ENCODE results near the gene PRDM1.

Gene PRDM1

DNA sequence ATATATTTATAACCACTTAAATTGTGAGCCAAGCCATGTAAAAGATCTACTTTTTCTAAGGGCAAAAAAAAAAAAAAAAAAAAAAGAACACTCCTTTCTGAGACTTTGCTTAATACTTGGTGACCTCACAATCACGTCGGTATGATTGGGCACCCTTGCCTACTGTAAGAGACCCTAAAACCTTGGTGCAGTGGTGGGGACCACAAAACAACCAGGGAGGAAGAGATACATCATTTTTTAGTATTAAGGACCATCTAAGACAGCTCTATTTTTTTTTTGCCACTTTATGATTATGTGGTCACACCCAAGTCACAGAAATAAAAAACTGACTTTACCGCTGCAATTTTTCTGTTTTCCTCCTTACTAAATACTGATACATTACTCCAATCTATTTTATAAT, 22.9 kb downstream of the PRDM1 start:
- no peaks in the 10 kb centered on the region for H4K20me1 ChIP-seq (ENCODE audit: insufficient read depth, low read length)

DNA sequence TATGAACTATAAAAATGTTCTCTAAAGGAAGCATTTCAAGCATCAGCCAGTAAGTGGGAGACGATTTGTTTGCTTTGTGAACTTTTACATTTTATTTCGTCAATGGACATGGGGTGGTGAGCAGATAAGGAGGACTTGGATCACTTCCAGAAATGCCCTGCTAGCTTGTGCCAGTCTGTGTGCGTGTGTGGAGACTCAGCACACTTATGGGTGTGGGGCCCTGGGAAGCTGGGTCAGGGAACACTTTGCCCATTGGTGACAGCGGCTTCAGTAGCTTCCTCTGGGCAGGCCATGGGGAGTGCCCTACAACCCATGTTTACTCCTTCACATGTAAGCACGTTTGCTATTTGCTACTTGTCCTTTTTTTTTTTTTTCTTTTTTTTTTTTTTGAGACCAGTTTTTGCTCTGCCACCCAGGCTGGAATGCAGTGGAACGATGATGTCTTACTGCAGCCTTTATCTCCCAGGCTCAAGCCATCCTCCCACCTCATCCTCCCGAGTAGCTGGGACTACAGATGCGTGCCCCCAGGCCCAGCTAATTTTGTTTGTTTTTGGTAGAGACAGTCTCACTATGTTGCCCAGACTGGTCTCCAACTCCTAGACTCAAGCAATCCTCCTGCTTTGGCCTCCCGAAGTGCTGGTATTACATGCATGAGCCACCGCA, 24.2 kb downstream of the PRDM1 start:
- DNase-seq (no peak), ATAC-seq (ENCODE audit: insufficient read depth, low read depth) (no peak)
- Histone ChIP-seq H3K4me2 (ENCODE audit: insufficient read depth, low read length) (no peak overlapping the region), H2AFZ (ENCODE audit: low read depth, low read length) (no peak overlapping the region), H3K27ac (ENCODE audit: low read length) (no peak overlapping the region), H3K36me3 (ENCODE audit: insufficient read depth, low read length) (peaks cover 21% of the 10 kb centered on the region), H3K9ac (ENCODE audit: low read depth, low read length) (no peak overlapping the region), H3K79me2 (ENCODE audit: insufficient read depth, low read length) (no peaks in the 10 kb centered on the region), H3K4me1 (ENCODE audit: insufficient read depth, low read length) (peaks cover 9% of the 10 kb centered on the region), H3K4me3 (ENCODE audit: low read depth in 1 of 2, low read length in 2 of 2) (no peak overlapping the region), H3K27me3 (ENCODE audit: insufficient read depth, low read length, poor library complexity) (no peaks in the 10 kb centered on the region), H3K9me3 (ENCODE audit: insufficient read depth, low read length, severe bottlenecking) (no peaks in the 10 kb centered on the region), H4K20me1 (ENCODE audit: insufficient read depth, low read length) (no peaks in the 10 kb centered on the region)
- TF ChIP-seq, protein P1, sequence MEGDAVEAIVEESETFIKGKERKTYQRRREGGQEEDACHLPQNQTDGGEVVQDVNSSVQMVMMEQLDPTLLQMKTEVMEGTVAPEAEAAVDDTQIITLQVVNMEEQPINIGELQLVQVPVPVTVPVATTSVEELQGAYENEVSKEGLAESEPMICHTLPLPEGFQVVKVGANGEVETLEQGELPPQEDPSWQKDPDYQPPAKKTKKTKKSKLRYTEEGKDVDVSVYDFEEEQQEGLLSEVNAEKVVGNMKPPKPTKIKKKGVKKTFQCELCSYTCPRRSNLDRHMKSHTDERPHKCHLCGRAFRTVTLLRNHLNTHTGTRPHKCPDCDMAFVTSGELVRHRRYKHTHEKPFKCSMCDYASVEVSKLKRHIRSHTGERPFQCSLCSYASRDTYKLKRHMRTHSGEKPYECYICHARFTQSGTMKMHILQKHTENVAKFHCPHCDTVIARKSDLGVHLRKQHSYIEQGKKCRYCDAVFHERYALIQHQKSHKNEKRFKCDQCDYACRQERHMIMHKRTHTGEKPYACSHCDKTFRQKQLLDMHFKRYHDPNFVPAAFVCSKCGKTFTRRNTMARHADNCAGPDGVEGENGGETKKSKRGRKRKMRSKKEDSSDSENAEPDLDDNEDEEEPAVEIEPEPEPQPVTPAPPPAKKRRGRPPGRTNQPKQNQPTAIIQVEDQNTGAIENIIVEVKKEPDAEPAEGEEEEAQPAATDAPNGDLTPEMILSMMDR (IDR thresholded peaks at IDR 0.05; ENCODE audit: borderline replicate concordance, extremely low read depth, low read length, poor library complexity, severe bottlenecking): no peak
- no peak for TF ChIP-seq EZH2 (IDR thresholded peaks at IDR 0.05; ENCODE audit: borderline replicate concordance, low read depth, low read length, severe bottlenecking)

More for the DNA sequence above, 22.9 kb downstream of the PRDM1 start:
- TF ChIP-seq, protein P1 (IDR thresholded peaks at IDR 0.05; ENCODE audit: borderline replicate concordance, extremely low read depth, low read length, poor library complexity, severe bottlenecking): no peak
- TF ChIP-seq EZH2 (IDR thresholded peaks at IDR 0.05; ENCODE audit: borderline replicate concordance, low read depth, low read length, severe bottlenecking): no peak
- Histone ChIP-seq H3K9ac (ENCODE audit: low read depth, low read length) (no peak overlapping the region), H2AFZ (ENCODE audit: low read depth, low read length) (no peak overlapping the region), H3K4me3 (ENCODE audit: low read depth in 1 of 2, low read length in 2 of 2) (no peak overlapping the region), H3K4me1 (ENCODE audit: insufficient read depth, low read length) (peaks cover 9% of the 10 kb centered on the region), H3K27me3 (ENCODE audit: insufficient read depth, low read length, poor library complexity) (no peaks in the 10 kb centered on the region), H3K79me2 (ENCODE audit: insufficient read depth, low read length) (no peaks in the 10 kb centered on the region), H3K27ac (ENCODE audit: low read length) (no peak overlapping the region), H3K4me2 (ENCODE audit: insufficient read depth, low read length) (no peak overlapping the region), H3K36me3 (ENCODE audit: insufficient read depth, low read length) (peaks cover 31% of the 10 kb centered on the region), H3K9me3 (ENCODE audit: insufficient read depth, low read length, severe bottlenecking) (no peaks in the 10 kb centered on the region)
- no peak for ATAC-seq (ENCODE audit: insufficient read depth, low read depth)
- no peak for DNase-seq

DNA sequence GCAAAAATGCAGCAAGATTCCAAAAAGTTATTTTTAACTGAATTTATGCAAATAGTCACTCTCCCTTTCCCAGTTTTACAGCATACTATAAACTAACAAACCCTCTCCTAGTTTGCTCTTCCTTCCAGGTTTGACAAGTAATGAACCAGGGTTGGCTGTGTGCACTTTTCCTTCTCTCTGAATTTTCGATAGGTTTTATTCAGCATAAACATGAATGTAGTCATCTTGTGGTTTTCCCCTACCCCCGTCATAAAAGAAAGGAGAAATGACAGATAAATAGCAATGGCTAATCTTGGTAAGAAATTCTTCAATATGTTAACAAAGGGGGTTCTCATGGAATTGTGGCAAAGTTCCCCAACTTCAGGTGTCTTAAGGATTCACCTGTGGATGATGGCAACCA, 26.3 kb downstream of the PRDM1 start:
- H3K4me1 ChIP-seq (ENCODE audit: insufficient read depth, low read length): peaks cover 23% of the 10 kb centered on the region
- H3K27me3 ChIP-seq (ENCODE audit: insufficient read depth, low read length, poor library complexity): no peaks in the 10 kb centered on the region
- ATAC-seq (ENCODE audit: insufficient read depth, low read depth): no peak
- H4K20me1 ChIP-seq (ENCODE audit: insufficient read depth, low read length): no peaks in the 10 kb centered on the region
- no peak overlapping the region for H2AFZ ChIP-seq (ENCODE audit: low read depth, low read length)
- H3K36me3 ChIP-seq (ENCODE audit: insufficient read depth, low read length): no peaks in the 10 kb centered on the region; the same call in 1 of the 2 replicates
- H3K79me2 ChIP-seq (ENCODE audit: insufficient read depth, low read length): no peaks in the 10 kb centered on the region
- TF ChIP-seq EZH2 (IDR thresholded peaks at IDR 0.05; ENCODE audit: borderline replicate concordance, low read depth, low read length, severe bottlenecking): no peak
- TF ChIP-seq, protein P1 (IDR thresholded peaks at IDR 0.05; ENCODE audit: borderline replicate concordance, extremely low read depth, low read length, poor library complexity, severe bottlenecking): no peak
- H3K4me3 ChIP-seq (ENCODE audit: low read depth in 1 of 2, low read length in 2 of 2): no peak overlapping the region
- H3K4me2 ChIP-seq (ENCODE audit: insufficient read depth, low read length): no peak overlapping the region
- no peaks in the 10 kb centered on the region for H3K9me3 ChIP-seq (ENCODE audit: insufficient read depth, low read length, severe bottlenecking)
- H3K27ac ChIP-seq (ENCODE audit: low read length): no peak overlapping the region
- DNase-seq: no peak
- H3K9ac ChIP-seq (ENCODE audit: low read depth, low read length): no peak overlapping the region

Data from DND-41 (cell line).